GM12864 (cell line): ENCODE results near the gene PDZK1IP1.
"Not testable (repeated sequence)": the region's sequence is repeated elsewhere in the genome, so short reads cannot be mapped to it uniquely, and the experiment has no call there.

Source experiments
- DNase-seq: peaks from one replicate; pipeline ENCODE4 v3.0.0-alpha.2; 2011; ENCODE audit warnings: low read depth
- H3K4me3 ChIP-seq: 2 replicates; pipeline ENCODE4 v1.5.1; 2011; ENCODE audit warnings: mild to moderate bottlenecking, low read depth, low read length, control low read depth
- CTCF ChIP-seq: IDR thresholded peaks from 2 replicates; pipeline ENCODE4 v1.5.1; 2011; ENCODE audit warnings: low read depth, mild to moderate bottlenecking, moderate library complexity, low read length, control low read depth, inconsistent platforms; ENCODE audit errors: missing control alignments

Gene PDZK1IP1

GRCh38 chr1:47196622-47197021, 6.8 kb upstream of the PDZK1IP1 start:
- no peak for DNase-seq
- no peak overlapping the region for H3K4me3 ChIP-seq
- TF ChIP-seq CTCF: no peak

- not testable (repeated sequence) for DNase-seq, H3K4me3 ChIP-seq
These were observed 6.1 kb upstream of the PDZK1IP1 start for GRCh38 chr1:47195981-47196380.

GRCh38 chr1:47194311-47194710, 4.5 kb upstream of the PDZK1IP1 start:
- H3K4me3 ChIP-seq: no peak overlapping the region

GRCh38 chr1:47193496-47193895, 3.7 kb upstream of the PDZK1IP1 start:
- not testable (repeated sequence) for H3K4me3 ChIP-seq, DNase-seq

More at GRCh38 chr1:47194311-47194710, 4.5 kb upstream of the PDZK1IP1 start:
- no peak for TF ChIP-seq CTCF
- no peak for DNase-seq

- H3K4me3 ChIP-seq: no peak overlapping the region
- peak; percentile 98 for TF ChIP-seq CTCF
- peak; percentile 18 for DNase-seq
These were observed 2.9 kb upstream of the PDZK1IP1 start for GRCh38 chr1:47192458-47193384.

GRCh38 chr1:47191940-47192457, 2.2 kb upstream of the PDZK1IP1 start:
- TF ChIP-seq CTCF: no peak
- H3K4me3 ChIP-seq: no peak overlapping the region
- DNase-seq: no peak

GRCh38 chr1:47190857-47191256, 1.0 kb upstream of the PDZK1IP1 start:
- no peak for DNase-seq
- TF ChIP-seq CTCF: no peak
- no peak overlapping the region for H3K4me3 ChIP-seq

- TF ChIP-seq CTCF: no peak
- no peak for DNase-seq
- no peak overlapping the region for H3K4me3 ChIP-seq
These were observed 646 bp upstream of the PDZK1IP1 start for GRCh38 chr1:47190509-47190855.
